NCI-H1417 (cell line): ENCODE data around the gene PRSS21.

Experiments used
- DNase-seq, 3 experiments: peaks; one replicate each; lab custom pipeline; 2025; lab: John Stamatoyannopoulos, UW

Gene PRSS21

DNA sequence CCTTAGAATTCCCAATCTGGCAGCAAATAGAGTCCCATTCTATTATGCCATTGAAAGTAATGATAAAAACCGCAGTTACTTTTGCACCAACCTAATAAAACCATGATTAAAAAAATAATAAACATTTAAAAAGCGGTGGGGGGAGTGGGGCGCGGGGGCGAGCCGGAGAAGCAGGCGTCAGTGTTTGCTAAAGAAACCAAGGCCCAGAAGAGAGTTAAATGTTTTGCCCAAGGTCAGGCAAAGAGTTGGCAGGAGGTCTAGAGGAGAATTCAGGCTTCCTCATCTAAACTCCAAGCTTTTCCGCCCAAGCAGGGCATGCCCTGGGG lies 50.6 kb downstream of the PRSS21 start:
- DNase-seq: no peak

DNA sequence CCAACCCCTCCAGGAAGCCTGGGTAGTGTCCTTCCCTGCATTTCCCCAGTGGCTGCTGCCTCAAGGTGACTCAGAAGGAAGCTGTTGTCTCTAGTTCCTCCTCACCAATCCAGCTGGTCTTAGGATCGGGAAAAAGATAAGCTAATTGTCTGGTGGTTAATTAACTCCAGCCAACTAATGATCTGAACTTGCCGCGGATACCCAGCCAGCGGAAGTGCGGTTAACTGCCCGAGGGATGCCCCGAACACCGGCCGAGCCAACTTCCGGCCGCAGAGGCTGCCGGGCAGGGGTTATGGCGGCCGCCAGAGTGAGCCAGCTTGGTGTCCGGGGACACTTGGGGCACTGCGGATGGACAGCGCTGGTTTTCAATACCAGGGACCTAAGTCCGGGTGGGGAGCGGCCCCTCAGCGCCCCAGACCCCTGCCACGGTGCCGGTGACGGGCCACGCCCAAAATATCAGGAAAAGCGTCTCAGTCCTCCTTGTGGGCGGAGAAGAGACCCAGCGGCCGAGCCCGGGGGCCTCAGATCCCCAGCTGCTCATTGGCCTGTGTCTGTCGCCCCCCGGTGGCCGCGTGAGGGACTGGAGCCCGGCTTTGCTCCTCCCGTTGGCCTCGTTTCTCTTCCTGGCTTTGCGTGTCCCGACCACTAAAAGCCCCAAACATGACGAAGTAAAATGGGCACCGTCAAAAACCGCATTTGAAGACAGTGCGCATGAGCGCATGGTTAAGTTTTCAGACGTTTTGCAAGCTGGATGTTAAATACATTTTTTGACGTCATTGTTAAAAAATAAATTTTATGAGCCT lies 51.2 kb downstream of the PRSS21 start:
- peak; percentile 94 to 96 (median 95) for DNase-seq
